Neural cell (in vitro differentiated cells): ENCODE data around the gene NTMT1. TPM values are rescaled to one million over a fixed set of nuclear protein-coding genes. Genes with fewer than 3 reads are reported as not detected.

Experiments
- H2AFZ ChIP-seq: fragments of 200-600, 300-800 bp; sonication (generic), shearing (Covaris generic); 2 replicates; pipeline ENCODE4 v1.6.0; 2014; ENCODE audit warnings: low read depth, mild to moderate bottlenecking, antibody characterized with exemption, low read length, moderate library complexity
- H3F3A ChIP-seq: fragments of 200-600 bp; shearing (Covaris generic); 2 replicates; pipeline ENCODE4 v1.6.1; 2016; ENCODE audit warnings: mild to moderate bottlenecking, moderate library complexity, mixed read lengths, antibody characterized with exemption, low read length; ENCODE audit not compliant: insufficient read depth, poor library complexity, severe bottlenecking
- H3K27ac ChIP-seq: fragments of 200-600, 300-800 bp; sonication (generic), shearing (Covaris generic); 2 replicates; pipeline ENCODE4 v1.5.1; 2014; ENCODE audit warnings: mild to moderate bottlenecking, low read length, moderate library complexity
- H3K27me3 ChIP-seq: fragments of 300-800, 200-600 bp; sonication (generic), shearing (Covaris generic); 2 replicates; pipeline ENCODE4 v1.6.0; 2014; ENCODE audit warnings: mild to moderate bottlenecking, low read depth, low read length, moderate library complexity; ENCODE audit not compliant: insufficient read depth
- H3K36me3 ChIP-seq: fragments of 300-800, 200-600 bp; sonication (generic), shearing (Covaris generic); 2 replicates; pipeline ENCODE4 v1.5.1; 2014; ENCODE audit warnings: mild to moderate bottlenecking, antibody characterized with exemption, low read length, moderate library complexity; ENCODE audit not compliant: insufficient read depth
- H3K4me2 ChIP-seq: fragments of 300-800, 200-600 bp; sonication (generic), shearing (Covaris generic); 2 replicates; pipeline ENCODE4 v1.6.0; 2014; ENCODE audit warnings: mild to moderate bottlenecking, low read length
- H3K4me3 ChIP-seq: fragments of 300-800, 200-600 bp; sonication (generic), shearing (Covaris generic); 2 replicates; pipeline ENCODE4 v1.5.1; 2014; ENCODE audit warnings: mild to moderate bottlenecking, low read length, moderate library complexity
- H3K79me2 ChIP-seq: fragments of 200-600 bp; shearing (Covaris generic); replicated peaks from 2 replicates; pipeline ENCODE4 v1.6.0; 2014; ENCODE audit warnings: mild to moderate bottlenecking, low read length, moderate library complexity; ENCODE audit not compliant: insufficient read depth
- H3K9ac ChIP-seq: fragments of 300-800, 200-600 bp; sonication (generic), shearing (Covaris generic); 2 replicates; pipeline ENCODE4 v1.6.1; 2016; ENCODE audit warnings: mild to moderate bottlenecking, low read length, mixed read lengths
- H3K9me2 ChIP-seq: fragments of 200-600 bp; shearing (Covaris generic); 2 replicates; pipeline ENCODE4 v1.6.1; 2016; ENCODE audit warnings: mild to moderate bottlenecking, low read length, mixed read lengths; ENCODE audit not compliant: insufficient read depth
- H3K9me3 ChIP-seq: fragments of 200-600, 300-800 bp; sonication (generic), shearing (Covaris generic); 2 replicates; pipeline ENCODE4 v1.6.1; 2016; ENCODE audit warnings: mild to moderate bottlenecking, mixed run types, low read length, moderate library complexity, mixed read lengths
- H4K20me1 ChIP-seq: fragments of 200-600 bp; shearing (Covaris generic); 2 replicates; pipeline ENCODE4 v1.6.1; 2016; ENCODE audit warnings: mild to moderate bottlenecking, mixed run types; ENCODE audit not compliant: insufficient read depth
- CTCF ChIP-seq: fragments of 450-650 bp; IDR thresholded peaks from 2 replicates; pipeline ENCODE4 v1.5.1; 2014; ENCODE audit warnings: antibody characterized with exemption, mild to moderate bottlenecking, moderate library complexity; ENCODE audit not compliant: poor library complexity, severe bottlenecking
- EP300 ChIP-seq: fragments of 450-650 bp; conservative IDR thresholded peaks from 2 replicates; pipeline ENCODE4 v1.6.1; 2014; ENCODE audit warnings: antibody characterized with exemption, mild to moderate bottlenecking, moderate library complexity; ENCODE audit not compliant: poor library complexity, severe bottlenecking
- EZH2 ChIP-seq: fragments of 200-600, 300-800 bp; shearing (Covaris generic), sonication (generic); IDR thresholded peaks from 2 replicates; pipeline ENCODE4 v1.6.1; 2014; ENCODE audit warnings: antibody characterized with exemption, low read length, borderline replicate concordance, mild to moderate bottlenecking; ENCODE audit not compliant: insufficient read depth, poor library complexity, severe bottlenecking
- MXI1 ChIP-seq: fragments of 450-650 bp; conservative IDR thresholded peaks from 2 replicates; pipeline ENCODE4 v1.6.1; 2014; ENCODE audit warnings: antibody characterized with exemption, mild to moderate bottlenecking; ENCODE audit not compliant: poor library complexity, severe bottlenecking
- POLR2AphosphoS5 ChIP-seq: IDR thresholded peaks from 2 replicates; pipeline ENCODE4 v1.6.1; 2012
- RAD21 ChIP-seq: fragments of 450-650 bp; conservative IDR thresholded peaks from 2 replicates; pipeline ENCODE4 v1.6.1; 2014; ENCODE audit warnings: antibody characterized with exemption, mild to moderate bottlenecking, moderate library complexity
- REST ChIP-seq: IDR thresholded peaks from 2 replicates; pipeline ENCODE4 v1.6.1; 2012; ENCODE audit warnings: borderline replicate concordance
- SMC3 ChIP-seq: fragments of 450-650 bp; conservative IDR thresholded peaks from 2 replicates; pipeline ENCODE4 v1.6.1; 2014; ENCODE audit warnings: antibody characterized with exemption, mild to moderate bottlenecking, moderate library complexity; ENCODE audit not compliant: poor library complexity
- TAF1 ChIP-seq: IDR thresholded peaks from 2 replicates; pipeline ENCODE4 v1.6.1; 2012; ENCODE audit warnings: low read depth
- polyA plus RNA-seq: library from polyadenylated mRNA; depleted of rRNA; stranded (reverse); fragments of >200 nt; gene quantifications from 2 replicates; pipeline ENCODE4 v1.2.3, GENCODE V29; 2014

NTMT1 gene
- polyA plus RNA-seq, 1 donor from 2014 or later = 35.9 TPM

DNA sequence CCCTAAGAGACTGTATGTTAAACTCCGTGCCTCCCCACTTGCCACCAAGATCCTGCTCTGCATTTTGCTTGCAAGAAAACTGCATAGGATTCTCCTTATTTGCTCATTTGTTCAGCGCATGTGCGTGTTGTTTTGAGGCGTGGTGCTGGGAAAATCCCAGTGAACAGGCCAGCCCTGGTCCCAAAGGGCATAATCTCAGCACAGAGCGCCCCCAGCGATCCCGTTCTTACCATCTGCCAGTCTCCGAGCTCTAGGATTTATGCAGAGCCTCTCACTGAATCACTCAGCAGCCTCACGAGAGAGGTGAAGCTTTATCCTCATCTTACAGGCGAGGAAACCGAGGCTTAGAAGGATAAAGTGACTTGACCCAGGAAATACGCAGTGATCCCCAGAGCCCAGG lies 51.0 kb downstream of the NTMT1 start:
- no peak overlapping the region for H3K4me3 ChIP-seq
- no peaks in the 10 kb centered on the region for H3K36me3 ChIP-seq
- H3K4me2 ChIP-seq = no peak overlapping the region
- H3K27me3 ChIP-seq = no peaks in the 10 kb centered on the region
- no peaks in the 10 kb centered on the region for H4K20me1 ChIP-seq
- H3F3A ChIP-seq = no peaks in the 10 kb centered on the region
- no peak overlapping the region for H2AFZ ChIP-seq
- H3K9ac ChIP-seq = no peak overlapping the region
- H3K9me3 ChIP-seq = no peaks in the 10 kb centered on the region
- no peaks in the 10 kb centered on the region for H3K9me2 ChIP-seq
- no peak overlapping the region for H3K27ac ChIP-seq
- H3K79me2 ChIP-seq = no peaks in the 10 kb centered on the region
- TF ChIP-seq CTCF = no peak
- TF ChIP-seq EP300 = no peak
- no peak for TF ChIP-seq RAD21
- no peak for TF ChIP-seq EZH2
- TF ChIP-seq MXI1 = no peak
- no peak for TF ChIP-seq POLR2AphosphoS5
- TF ChIP-seq SMC3 = no peak
- no peak for TF ChIP-seq REST
- no peak for TF ChIP-seq TAF1

DNA sequence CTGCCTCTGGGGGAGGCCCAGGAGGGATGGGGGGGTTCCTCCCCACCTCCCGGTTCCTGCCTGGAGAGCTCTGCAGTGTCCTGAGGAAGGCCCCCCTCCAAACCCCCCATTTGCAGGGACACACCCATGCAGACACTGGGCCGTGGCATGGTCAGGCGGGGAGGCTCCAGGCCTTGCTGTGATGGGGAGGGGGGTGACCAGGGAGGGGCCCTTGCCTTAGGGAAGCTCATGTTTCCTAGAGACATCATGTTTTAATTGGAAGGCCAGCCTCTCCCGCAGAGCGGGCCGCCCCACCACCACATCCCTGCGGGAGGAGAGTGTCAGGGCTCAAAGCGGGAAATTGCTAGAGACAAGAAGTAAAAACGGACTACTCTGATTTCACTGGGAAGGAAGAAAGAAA lies 51.5 kb downstream of the NTMT1 start:
- no peak overlapping the region for H2AFZ ChIP-seq

More for the DNA sequence above, 51.5 kb downstream of the NTMT1 start:
- Histone ChIP-seq H3K79me2 (no peaks in the 10 kb centered on the region), H3K9me3 (no peaks in the 10 kb centered on the region), H3K9me2 (no peaks in the 10 kb centered on the region), H3K4me3 (no peak overlapping the region), H3F3A (no peaks in the 10 kb centered on the region), H3K36me3 (no peaks in the 10 kb centered on the region), H3K27me3 (no peaks in the 10 kb centered on the region), H3K27ac (no peak overlapping the region), H4K20me1 (no peaks in the 10 kb centered on the region), H3K4me2 (no peak overlapping the region), H3K9ac (no peak overlapping the region)
- TF ChIP-seq EP300 = no peak
- TF ChIP-seq EZH2 = no peak
- no peak for TF ChIP-seq REST
- TF ChIP-seq RAD21 = no peak
- no peak for TF ChIP-seq SMC3
- TF ChIP-seq CTCF = no peak
- no peak for TF ChIP-seq MXI1
- TF ChIP-seq TAF1 = no peak
- TF ChIP-seq POLR2AphosphoS5 = no peak
